ENCODE results near the gene MRAS. TPM values are rescaled to one million over a fixed set of nuclear protein-coding genes. Genes with fewer than 3 reads are reported as not detected.
"Not testable (repeated sequence)": the region's sequence is repeated elsewhere in the genome, so short reads cannot be mapped to it uniquely, and the experiment has no call there.

The MRAS gene
- polyA plus RNA-seq, 1 donor: 29.7 TPM

DNA sequence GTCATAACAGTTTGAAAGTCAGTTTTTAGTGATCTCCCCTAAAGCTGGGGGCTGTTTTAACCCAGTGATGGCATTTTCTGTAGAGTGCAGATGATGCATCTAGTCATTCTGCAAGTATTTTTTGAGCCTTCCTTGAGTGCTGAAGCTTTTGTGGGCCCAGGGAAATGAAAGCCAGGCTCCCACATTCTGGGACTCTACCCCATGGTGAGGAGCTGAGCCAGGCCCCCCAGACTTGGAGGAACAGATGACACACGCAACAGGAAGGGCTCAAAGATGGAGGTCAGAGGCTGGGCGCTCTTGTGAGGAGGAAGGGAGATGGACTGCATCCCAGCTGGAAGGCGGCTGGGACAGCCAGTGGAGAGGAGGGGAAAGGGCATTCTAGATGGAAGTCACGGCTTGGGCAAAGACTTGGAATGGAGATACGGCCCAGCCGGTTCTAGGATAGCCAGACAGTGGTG lies 40.8 kb downstream of the MRAS start:
- DNase-seq: no peak

DNA sequence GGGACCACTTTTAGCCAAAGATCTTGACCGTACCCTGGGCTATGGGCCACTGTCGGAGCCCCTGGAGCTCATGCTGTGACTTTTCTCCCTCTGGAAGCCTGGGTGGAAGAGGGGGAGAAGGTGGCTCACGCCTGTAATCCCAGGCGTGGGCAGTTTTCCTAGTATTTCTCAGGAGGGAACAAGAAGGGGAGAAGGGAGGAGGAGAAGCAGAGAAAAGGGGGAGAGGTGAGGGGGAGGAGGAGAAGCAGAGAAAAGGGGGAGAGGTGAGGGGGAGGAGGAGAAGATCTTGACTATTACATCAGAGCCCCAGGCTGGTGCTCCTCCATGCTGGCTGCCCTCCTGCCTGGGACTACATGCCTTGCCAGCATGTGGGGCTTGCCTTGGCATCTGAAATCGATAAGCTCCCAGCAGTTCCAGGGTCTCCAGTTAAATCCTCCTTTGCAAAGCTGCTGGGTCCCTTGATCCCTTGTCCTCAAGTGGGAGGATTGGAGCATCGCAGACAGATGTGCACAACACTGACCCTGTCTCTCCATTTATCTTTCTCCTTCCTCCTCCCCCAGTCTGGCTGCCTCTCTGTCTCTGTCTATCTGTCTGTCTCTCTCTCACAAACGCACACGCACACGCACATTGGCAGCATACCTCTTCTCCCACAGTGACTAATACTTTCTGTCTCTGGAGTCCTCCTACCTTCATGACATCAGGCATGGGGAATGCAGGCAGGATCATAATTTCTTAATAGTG lies 41.6 kb downstream of the MRAS start:
- no peak for DNase-seq

DNA sequence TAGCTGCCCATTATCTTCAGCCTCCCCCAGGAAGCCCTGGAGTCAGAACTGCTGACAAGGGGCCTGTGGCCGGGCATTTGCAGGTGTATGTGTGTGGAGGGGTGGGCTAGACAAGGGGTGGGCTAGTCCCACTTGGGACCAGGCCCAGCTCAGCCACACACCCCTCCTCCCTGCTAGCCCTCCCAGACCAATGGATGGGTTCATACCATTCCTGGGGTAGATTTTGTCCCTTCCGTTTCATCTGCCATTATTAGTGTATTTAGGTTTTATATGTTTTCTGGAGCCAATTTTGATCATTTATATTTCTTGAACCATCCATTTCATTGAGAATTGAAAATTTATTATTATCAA lies 42.2 kb downstream of the MRAS start:
- no peak for DNase-seq

DNA sequence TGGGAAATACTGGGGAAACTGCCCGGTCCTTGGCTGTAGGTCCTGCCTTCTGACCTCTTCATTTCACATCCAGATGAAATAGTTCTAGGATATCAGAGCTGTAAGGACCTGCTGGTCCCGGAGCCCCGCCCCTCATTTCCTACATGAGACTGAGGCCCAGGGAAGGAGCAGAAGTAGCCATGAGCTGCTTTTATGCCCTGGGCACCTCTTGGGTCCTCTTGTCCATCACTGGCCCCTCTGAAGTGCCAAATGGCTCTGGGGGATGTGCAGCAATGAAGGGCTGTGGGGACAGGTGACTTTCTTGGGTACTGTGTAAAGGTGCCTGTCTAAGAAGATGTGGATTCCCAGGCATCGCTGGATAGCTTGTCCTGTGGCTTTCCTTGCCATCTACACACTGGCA lies 45.8 kb downstream of the MRAS start:
- DNase-seq: no peak

DNA sequence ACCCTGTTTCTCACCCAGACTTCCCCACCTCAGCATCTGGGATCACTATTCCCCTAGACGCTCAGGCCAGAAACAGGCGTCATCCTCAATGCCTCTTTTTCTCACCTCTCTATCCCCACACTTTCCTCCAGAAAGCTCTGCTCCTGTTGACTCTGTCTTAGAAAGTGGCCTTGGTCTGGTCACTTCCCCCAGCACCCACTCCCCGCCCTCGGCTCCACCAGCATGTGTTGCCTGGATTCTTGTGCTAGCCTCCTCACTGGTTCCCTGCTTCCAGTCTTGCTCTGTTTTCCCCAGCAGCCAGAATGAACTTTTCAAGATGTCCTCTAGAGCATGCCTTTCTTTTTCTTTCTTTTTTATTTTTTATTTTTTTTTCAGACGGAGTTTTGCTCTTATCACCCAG lies 46.3 kb downstream of the MRAS start:
- no peak for DNase-seq

DNA sequence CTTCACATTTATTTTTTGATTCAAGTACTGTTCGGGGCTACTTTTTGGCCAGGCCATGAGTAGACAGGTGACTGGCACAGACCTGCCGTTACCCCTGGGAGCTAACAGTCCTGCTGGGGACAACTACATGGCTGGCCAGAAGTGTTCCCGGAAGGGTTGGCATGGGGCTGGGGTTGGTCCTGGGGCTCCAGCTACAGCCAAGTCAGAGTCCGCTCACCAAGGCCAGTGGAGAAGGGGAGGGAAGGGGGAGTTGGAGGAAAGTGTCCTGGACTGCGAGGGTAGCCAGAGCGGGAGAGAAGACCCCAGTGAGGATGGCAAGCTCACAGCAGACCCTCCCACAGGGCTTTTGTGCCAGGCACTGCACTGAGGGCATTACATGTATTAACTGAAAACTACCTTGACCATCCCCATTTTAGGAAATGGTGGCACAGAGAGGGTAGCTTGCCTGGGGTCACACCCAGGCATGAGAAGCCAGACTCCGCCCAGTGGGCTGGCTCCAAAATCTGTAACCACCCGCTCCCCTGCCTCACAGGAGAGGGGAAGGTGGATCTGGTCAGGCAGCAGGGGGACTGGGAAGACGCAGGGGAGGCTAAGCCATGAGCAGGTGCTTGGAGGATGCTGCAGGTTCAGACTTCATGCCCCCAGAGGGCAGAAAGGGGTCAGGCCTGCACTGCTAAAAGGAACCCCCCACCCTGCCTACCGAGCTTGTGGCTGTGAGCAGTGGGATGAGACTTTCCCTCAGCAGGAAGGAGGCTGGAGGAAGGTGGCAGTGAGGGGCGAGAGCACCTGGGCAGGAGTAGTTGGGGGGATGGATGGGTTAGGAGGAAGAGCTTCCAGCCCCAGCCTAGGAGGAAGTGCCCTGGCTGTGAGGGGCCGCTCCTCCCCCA lies 47.7 kb downstream of the MRAS start:
- DNase-seq: no peak

DNA sequence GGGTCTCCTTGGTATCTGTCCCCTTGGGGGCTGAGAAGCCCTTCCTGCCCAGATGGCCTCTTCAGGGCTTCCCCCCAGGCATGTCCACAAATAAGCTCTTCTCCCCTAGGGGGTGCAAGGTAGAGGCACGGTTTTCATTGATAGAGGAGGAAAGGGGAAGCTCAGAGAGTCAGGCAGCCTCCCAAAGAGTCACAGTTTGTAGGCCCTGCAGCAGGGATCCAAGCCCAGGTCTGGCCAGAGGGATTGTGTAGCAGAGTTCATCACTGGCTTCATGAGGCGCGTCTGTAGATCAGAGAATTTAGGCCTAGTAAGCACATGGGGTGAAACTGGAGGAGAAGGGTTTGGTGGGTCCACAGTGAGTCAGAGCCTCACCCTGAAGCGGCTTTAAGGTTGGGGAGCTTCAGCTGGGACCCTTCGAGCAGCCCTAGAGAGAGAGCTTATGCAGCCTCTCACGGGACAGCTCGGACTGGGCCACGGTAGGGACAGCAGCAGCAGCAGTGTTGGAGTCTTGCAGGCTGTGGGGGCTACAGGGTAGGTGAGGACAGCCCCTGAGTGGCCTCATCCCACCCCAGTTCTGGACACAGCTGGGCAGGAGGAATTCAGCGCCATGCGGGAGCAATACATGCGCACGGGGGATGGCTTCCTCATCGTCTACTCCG lies 48.5 kb downstream of the MRAS start:
- no peak for DNase-seq

DNA sequence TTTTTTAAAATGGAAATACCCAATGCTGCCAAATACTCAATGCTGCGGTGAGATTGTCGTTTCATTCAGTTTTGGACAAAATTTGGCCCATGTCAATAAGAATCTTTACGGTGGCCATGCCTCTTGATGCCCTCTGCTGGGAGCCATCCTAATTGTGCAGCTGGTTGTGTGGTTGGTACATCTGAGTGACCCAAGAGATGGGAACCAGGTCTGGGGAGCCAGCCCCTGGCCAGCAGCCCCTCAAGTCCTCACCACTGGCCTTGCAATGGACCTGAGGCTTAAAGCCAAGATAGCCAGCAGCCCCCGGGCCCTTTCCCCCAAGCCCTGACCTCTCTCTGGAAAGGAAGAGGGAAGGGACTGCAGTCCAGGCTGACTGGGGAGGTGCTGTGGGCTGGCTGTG lies 49.6 kb downstream of the MRAS start:
- no peak for DNase-seq

DNA sequence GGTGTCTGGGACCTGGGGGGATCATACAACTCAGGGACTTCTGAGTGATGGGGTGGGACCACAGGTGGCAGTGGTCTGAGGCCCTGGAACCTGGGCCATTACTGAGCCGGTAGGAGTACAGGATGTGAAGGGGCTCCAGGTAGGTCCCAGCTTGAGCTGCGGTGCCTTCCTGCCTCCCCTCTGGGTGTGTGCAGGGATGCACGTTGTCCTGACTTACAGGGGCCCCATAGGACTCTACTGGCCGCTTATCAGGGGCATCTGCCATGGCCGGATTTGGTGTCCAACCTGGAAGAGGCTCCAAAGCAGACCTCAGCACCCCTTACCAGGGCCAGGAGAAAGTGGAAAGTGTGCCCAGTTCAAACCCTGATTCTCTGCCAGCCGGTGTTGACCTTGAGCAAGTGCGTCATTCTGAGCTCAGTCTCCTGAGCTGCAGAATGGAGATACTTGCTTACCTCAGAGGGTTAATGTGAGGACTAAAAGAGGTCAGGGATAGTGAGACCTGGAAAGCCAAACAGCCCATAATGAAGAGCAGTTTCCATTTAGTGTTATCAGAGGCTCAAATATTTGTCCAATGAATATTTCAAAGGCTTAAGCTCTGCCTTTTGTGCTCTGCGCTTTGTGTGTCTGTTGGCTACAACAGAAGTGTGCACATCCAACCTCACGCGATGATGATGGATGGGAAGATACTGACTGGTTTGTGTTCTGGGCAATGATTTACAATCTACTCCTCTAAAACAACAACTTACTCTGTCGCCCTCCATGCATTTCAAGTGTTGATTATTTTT lies 50.6 kb downstream of the MRAS start:
- DNase-seq: no peak

DNA sequence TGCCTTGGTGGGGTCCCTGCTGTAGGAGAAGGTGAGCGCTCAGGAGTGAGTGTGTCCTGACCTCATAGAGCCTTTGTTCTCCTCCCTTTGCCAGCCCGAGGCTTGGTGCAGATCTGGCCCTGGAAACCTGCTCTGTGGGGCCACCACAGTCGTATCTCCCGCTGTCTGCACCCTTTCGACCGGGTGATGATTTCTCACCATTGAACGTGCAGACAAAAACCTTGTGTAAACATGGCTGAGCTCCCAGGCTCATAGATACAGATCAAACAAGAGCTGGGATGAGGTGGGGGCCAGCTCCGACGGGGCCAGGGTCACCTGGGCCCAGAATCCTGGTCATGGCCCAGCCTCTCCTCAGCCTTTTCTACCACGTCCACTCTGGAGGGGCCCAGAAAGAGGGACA lies 51.4 kb downstream of the MRAS start:
- no peak for DNase-seq

DNA sequence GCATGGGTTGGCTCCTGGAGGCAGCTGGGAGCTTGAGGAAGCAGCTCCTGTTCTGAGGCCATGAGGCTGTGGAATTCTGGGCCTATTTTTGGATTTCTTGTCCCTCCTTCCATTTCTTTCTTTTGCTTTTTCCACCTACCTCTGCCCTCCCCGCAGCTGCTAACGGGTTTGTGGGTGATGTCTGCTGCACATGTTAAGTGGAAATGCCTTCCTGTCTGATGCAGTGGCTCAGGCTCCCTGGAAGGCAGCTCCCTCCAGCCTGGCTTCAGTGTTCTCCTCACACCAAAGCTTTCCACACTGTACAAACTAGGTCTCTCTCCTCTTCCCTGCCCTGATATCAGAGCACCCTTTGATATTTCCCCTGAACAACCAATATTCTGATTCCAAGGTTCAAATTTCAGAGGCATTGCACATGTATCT lies 52.3 kb downstream of the MRAS start:
- DNase-seq: no peak

DNA sequence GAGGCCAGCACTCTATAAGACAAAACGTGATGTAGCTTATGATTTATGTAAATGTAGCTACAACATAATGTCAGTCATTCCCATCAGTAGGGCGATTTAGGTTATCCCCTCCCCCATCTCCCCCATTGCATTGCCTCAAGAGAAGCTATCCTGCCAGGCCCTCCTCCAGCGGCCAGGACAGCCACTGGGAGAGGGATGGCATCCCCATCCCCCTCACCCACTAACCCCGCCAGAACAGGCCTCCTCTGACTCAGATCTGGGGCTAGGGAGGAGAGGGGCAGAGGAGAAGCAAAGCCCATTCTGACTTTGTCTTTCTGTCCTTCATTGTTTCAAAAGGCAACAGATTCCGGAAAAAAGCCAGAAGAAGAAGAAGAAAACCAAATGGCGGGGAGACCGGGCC lies 53.5 kb downstream of the MRAS start:
- no peak for DNase-seq

DNA sequence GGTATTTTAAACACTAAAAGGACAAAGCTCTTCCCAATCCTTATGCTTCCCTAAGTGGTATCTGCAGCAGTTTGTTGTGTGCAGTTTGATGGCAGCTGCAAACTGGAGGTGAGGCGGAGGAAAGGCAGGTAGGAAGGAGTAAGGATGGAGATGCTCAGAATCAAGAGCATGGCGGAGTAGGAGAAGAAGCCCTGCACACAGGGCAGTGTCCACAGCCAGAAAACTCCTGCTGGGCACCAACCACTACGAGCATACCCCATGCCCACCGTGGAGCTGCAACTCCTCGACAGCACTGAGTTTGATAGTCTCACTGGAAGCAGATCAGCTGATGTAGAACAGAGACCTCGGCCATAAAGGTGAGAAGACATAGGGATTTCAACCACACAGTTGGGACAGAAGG lies 55.7 kb downstream of the MRAS start:
- no peak for DNase-seq

DNA sequence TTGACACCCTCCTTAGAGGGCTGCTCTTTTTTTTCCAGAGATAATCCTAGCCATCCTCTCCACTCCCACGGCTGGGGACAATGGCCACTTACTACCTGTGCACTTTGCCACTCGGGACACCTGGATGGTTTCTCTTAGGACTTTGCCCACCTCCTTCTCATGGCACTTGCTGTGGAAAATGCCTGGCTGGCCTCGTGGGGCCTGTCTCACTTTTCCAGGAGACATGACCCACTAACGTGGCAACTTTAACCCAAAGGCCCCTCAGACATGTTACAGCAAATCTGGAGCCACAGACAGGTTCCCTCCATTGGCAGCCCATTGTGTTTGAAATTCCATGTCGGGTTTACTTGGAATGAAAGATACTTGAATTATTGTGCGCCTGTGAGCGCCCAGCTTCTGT lies 56.6 kb downstream of the MRAS start:
- DNase-seq: no peak

DNA sequence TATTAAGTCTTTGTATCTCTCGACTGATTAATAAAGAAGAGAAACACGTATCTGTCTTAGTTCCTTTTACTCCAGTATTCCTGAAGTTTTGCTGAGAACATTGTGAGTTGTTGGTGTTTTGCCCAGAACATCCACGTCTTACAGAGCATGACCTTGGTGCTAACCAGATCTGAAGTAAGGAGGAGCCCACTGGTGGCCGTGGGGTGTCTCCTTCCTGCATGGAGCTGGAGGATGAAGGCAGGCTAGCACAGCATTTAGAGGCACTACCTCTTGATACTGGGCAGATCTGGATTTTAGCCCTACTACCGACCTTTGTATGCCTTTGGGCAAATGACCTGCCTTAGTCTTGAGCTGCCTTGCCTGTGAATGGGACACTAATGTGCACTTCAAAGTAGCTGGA lies 57.1 kb downstream of the MRAS start:
- no peak for DNase-seq

DNA sequence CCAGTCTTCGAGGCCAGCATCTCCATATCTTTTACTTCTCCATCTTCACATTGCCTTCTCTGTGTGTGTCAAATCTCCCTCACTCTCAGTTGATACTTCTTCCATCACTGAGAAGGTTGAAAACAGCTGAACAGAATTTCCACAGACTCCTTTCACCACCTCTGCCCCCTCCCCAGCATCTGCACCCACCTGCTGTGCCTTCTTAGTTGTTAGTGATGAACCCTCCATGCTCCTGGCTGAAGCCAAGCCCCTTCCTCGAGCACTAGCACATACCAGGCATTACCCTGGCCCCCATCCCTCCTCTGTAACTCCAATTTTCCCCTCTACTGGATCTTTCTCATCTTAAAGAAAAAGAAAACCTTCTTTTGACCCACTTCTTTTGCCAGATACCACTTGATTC lies 58.2 kb downstream of the MRAS start:
- DNase-seq: no peak

DNA sequence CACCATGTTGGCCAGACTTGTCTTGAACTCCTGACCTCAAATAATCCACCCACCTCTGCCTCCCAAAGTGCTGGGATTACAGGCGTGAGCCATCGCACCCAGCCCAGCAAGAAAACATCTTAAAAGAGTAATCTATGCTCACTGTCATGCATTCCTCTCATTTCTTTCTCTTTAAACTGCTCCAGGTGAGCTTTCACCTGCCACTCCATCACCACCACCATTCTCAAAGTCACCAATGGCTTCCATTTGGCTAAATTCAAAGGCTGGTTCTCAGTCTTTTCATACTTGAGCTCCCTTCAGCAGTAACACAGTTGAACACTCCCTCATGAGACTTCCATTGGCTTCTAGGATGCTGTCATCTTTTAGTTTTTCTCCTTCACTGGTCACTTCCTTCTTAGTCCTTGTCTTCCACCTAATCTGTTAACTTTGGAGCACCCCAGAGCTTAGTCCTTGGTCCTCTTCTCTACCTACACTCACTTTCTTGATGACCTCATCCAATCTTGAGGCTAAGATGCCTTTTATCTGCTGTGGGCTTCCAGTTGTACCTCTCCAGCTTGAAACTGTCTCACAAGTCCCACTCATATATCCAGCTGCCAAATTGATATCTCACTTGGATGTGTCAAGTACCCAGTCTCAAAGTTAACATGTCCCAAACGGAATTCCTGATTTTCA lies 59.0 kb downstream of the MRAS start:
- DNase-seq: no peak

DNA sequence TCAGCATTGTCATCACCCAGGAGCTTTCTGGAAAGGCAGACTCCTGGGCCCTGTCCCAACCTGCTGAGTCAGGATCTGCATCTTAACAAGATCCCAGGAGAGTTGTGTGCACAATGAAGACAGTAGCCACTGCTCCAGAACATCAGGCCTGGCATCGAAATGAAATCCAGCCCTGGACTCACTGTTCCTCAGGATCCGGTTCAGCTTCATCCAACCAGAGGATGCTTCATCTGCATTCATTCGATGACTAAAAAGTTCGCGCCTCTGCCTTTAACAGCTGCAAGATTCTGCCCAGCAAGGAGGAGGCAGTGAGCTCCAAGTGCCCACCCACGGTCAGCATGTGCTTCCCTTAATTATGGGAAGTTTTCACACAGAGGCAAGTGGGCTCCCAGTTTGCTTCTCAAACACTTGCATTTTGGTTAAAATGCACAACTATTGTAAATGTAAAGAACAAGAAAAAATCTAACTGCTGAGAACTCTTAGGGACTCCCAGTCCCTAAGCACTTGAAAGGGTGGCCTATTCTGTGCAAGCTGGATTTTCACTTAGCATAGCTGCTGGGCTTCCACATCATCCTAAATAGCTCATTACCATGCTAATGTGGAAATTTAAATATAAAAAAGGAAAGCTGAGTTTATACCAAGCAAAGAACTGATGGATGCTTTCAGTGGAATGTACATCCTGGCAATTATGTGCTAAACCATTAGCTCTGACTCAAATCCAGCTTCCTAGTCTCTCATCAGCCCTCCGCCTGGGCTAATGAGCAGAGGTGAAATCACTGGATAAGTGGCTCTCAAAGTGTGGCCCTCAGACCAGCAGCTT lies 60.6 kb downstream of the MRAS start:
- DNase-seq: no peak

DNA sequence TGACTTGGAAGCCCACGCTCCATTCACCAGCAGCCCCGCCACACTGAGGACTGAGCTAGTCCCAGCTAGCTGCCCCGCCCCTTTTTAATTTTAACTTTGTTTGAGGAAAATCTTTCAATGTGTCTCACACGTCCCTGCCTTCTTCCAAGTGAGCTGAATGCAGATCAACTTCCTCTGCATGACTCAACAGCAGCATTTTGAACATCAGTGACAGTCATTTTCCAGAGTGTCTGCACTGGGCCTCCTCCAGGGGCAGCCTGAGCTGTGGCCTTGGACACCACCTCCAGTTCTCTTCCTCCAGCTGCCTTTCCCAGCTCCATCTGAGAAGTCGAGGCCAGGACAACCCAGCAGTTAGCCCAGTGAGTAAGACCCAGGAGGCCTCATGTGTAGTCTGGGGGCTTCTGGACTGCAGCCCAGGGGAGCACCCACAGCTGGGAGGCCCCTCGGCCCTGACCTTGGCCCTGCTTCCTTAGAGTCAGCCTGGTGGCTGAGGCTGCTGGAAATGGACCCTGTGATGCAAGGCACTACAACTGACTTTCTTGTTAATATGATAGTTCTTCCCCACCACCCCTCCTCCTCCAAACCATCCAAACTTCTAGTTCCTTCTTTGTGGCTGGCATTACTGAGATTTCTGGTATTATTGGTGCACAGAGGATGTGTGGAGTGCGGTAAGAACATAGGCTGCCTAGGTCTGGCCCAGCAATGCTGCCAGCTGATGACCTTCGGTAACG lies 64.6 kb downstream of the MRAS start:
- DNase-seq: no peak

DNA sequence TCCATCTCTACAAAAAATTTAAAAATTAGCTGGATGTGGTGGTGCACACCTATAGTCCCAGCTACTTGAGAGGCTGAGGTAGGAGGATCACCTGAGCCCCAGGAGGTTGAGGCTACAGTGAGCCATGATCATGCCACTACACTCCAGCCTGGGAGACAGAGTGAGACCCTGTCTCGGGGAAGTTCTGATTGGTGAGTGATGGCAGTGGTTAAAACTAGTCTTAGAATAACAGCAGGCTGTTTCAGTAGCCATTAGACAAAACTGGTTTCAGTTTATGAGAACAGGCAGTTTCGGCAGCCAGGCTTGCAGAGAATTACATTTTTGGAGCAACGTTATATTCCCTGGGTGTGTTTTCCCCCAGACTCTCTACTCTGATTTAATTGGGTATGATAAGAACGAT lies 67.9 kb downstream of the MRAS start:
- DNase-seq: not testable (repeated sequence)
